Muscle layer of colon (tissue), 2 donors: Measurements from ENCODE around the gene TBXAS1.

Experiments used
- H3K27ac ChIP-seq: one replicate; pipeline ENCODE4 v1.7.0; 2013; ENCODE audit warnings: low read depth, mild to moderate bottlenecking, low read length, moderate library complexity
- H3K27me3 ChIP-seq, 2 donors: one replicate each; pipeline ENCODE4 v1.7.0; 2013; ENCODE audit warnings: low read length in 2 of 2, mild to moderate bottlenecking in 2 of 2; ENCODE audit not compliant: insufficient read depth in 2 of 2, control insufficient read depth in 1 of 2
- H3K36me3 ChIP-seq: one replicate; pipeline ENCODE4 v1.7.0; 2013; ENCODE audit warnings: mild to moderate bottlenecking, low read length; ENCODE audit not compliant: insufficient read depth
- H3K4me1 ChIP-seq: one replicate; pipeline ENCODE4 v1.7.0; 2013; ENCODE audit warnings: mild to moderate bottlenecking, low read length; ENCODE audit not compliant: insufficient read depth
- H3K4me3 ChIP-seq, 2 donors: one replicate each; pipeline ENCODE4 v1.7.0; 2013; ENCODE audit warnings: low read length in 2 of 2, low read depth in 1 of 2, mild to moderate bottlenecking in 1 of 2, moderate library complexity in 1 of 2
- H3K9ac ChIP-seq: one replicate; pipeline ENCODE4 v1.7.0; 2013; ENCODE audit warnings: low read length
- H3K9me3 ChIP-seq: one replicate; pipeline ENCODE4 v1.7.0; 2013; ENCODE audit warnings: mild to moderate bottlenecking, low read length
- donor health status: abdominal sarcoma.
- donor health status: Adenocarcinoma of cecum.

TBXAS1 gene

DNA sequence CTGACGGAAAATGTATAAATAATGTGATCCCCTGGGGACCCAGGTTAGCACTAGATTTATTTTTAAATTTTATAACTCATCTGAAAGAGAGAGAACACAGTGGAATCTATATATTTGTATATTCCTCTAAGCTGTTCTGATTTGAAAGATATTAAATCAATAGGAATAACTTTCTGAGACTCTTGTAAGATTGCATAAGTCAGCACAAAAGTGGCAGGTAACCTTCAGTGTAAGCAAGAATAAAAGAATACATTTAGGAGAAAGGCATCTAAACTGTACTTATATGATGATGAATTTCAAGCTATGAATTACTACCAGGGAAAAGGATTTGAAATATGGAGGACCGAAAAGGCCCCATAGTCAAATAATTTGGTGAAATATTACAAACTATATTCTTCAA is 112.8 kb downstream of the TBXAS1 start:
- H3K27me3 ChIP-seq, result no peaks in the 10 kb centered on the region
- no peaks in the 10 kb centered on the region for H3K36me3 ChIP-seq
- no peak overlapping the region for H3K27ac ChIP-seq
- H3K4me3 ChIP-seq, result no peak overlapping the region
- no peak overlapping the region for H3K9ac ChIP-seq
- H3K4me1 ChIP-seq, result no peaks in the 10 kb centered on the region
- H3K9me3 ChIP-seq, result no peaks in the 10 kb centered on the region

DNA sequence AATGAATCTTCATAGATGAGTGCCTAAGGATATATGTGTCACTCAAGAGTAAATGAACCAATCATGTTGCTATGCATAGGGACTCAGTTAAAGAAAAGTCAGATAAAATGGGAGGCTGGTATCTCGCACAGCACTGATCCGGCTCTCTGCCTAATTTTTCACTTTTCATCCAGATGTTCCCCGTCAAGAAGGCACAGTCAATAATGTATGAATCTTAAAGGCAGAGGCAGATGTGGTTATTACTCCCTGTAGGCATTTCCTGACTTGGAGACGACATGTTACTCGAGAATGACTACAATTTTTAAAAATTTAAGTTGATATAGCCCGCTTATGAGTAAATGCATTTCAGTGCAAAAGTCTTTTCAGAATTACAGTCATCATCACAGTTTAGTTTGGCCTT is 113.6 kb downstream of the TBXAS1 start:
- Histone ChIP-seq H3K4me3 (no peak overlapping the region), H3K4me1 (no peaks in the 10 kb centered on the region), H3K27ac (no peak overlapping the region), H3K9me3 (no peaks in the 10 kb centered on the region), H3K36me3 (no peaks in the 10 kb centered on the region), H3K27me3 (no peaks in the 10 kb centered on the region), H3K9ac (no peak overlapping the region)

DNA sequence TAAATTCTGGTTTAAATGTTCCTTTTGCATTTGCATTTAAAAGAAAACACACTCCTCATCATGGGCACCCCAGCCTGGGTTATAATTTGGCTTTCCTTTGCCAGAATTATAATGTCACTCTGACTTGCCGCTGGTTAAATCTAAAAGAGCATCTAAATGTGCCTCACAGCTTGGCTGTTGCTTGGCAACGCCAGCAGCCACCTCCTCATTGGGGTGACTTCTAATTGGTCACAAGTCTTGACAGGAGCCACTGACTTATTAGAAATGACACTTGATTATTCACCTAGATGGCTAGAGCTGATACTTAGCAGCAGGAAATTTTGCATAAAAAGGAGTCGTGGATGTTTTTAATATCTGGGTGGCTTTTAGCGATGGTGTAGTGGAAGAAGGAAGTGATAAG is 114.3 kb downstream of the TBXAS1 start:
- H3K9me3 ChIP-seq, result no peaks in the 10 kb centered on the region
- no peaks in the 10 kb centered on the region for H3K4me1 ChIP-seq
- no peaks in the 10 kb centered on the region for H3K27me3 ChIP-seq
- H3K4me3 ChIP-seq, result no peak overlapping the region
- H3K27ac ChIP-seq, result no peak overlapping the region
- H3K9ac ChIP-seq, result no peak overlapping the region
- H3K36me3 ChIP-seq, result no peaks in the 10 kb centered on the region

DNA sequence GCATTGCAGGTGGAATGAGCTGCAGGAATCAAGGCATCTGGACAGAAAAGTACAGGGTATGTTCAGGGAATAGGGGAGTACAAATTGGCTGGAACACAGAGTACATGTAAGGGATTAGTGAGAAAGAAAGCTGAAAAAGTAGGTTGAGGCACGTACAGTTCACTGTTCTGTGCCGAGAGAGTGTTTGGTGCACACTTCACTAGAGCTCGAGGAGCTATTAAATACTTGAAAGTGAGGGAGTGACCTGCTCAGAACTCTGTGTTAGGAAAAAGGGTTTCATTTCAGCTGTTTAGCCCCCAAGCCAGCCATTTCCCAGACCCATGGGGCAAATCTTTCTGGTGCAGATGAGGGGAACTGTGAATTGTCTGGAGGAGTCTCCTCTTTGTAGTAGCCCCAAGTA is 115.2 kb downstream of the TBXAS1 start:
- Histone ChIP-seq H3K9ac (no peak overlapping the region), H3K4me3 (no peak overlapping the region), H3K9me3 (no peaks in the 10 kb centered on the region), H3K27me3 (no peaks in the 10 kb centered on the region), H3K27ac (no peak overlapping the region), H3K36me3 (no peaks in the 10 kb centered on the region), H3K4me1 (no peaks in the 10 kb centered on the region)

DNA sequence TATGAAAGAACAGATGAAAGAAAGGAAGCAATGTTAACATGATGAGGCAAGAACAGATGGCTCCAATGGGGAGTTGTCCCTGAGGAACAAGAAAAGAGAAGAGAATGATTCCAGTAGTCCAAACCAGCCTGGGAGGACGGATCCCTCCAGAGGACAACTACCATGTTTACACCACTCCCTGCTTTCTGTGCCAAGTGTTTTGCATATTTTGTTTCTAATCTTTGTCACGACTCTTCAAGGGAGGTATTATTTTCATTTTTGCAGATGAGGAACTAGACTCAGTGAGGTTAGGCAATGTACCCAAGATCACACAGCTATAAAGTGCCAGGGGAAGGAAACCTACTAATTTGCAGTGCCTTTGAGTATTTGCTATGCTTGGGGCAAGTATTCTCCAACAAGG is 117.5 kb downstream of the TBXAS1 start:
- Histone ChIP-seq H3K9me3 (no peaks in the 10 kb centered on the region), H3K36me3 (no peaks in the 10 kb centered on the region), H3K4me1 (no peaks in the 10 kb centered on the region), H3K9ac (no peak overlapping the region), H3K27ac (no peak overlapping the region), H3K4me3 (no peak overlapping the region), H3K27me3 (no peaks in the 10 kb centered on the region)

DNA sequence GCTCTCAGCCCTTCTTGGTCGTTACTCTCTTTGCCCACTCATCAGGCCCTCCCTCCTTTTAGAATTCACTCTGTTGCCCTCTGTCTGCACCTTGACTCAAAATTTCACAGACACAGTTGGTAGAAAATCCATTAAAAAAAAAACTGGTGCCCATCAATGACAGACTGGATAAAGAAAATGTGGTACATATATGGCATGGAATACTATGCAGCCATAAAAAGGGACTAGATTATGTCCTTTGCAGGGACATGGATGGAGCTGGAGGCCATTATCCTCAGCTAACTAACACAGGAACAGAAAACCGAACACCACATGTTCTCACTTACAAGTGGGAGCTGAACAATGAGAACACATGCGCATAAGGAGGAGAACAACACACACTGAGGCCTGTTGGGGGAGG is 118.0 kb downstream of the TBXAS1 start:
- no peaks in the 10 kb centered on the region for H3K4me1 ChIP-seq
- no peaks in the 10 kb centered on the region for H3K36me3 ChIP-seq
- no peak overlapping the region for H3K4me3 ChIP-seq
- no peaks in the 10 kb centered on the region for H3K27me3 ChIP-seq
- no peak overlapping the region for H3K27ac ChIP-seq
- H3K9ac ChIP-seq, result no peak overlapping the region
- H3K9me3 ChIP-seq, result no peaks in the 10 kb centered on the region

DNA sequence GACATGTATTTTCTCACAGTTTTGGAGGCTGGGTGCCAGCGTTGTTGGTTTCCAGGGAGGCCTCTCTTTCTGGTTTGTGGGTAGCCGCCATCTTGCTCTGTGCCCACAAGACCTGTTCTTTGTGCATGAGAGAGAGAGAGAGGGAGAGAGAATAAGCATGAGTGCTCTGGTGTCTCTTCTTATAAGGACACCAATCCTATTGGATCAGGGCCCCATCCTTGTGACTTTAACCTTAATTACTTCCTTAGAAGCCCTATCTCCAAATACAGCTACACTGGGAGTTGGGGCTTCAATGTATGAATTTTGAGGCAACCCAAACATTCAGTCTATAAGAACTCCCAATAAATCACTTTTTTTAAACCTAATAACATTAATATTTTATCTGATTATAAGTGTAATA is 119.1 kb downstream of the TBXAS1 start:
- H3K9ac ChIP-seq, result no peak overlapping the region

DNA sequence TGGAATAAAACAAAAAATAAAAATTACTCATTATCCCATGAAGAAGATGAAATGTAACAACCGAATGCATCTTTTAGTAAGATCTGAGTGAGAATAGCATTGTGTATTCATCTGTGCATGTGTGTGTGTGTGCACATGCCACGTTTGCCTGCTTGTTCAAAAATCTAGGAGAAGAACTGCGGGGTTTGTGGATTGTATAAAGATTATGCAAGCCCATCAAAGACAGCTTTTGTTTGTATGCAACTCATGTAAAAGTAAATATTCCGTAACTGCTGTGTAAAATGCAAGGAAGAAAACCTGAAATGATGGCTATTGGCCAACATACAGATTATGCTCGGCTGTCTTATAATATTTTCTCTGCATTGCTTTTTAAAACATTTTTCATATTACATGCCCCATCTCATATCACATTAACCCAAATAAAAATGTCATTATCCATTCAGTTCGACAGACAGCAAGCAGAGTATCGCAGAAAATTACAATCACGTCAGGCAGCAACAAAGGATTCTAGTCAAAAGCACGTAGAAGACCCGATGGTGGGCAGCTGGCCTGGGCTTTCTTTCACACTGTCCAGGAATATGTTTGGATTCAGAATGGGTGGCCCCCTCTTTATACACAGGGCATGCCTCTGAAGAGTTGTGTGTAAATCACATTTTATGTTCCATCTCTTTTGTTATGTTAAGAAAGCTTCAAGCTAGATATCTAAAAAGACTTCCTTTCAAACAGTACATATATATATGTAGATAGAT is 119.7 kb downstream of the TBXAS1 start:
- Histone ChIP-seq H3K9ac (no peak overlapping the region), H3K4me3 (no peak overlapping the region), H3K27ac (no peak overlapping the region), H3K4me1 (no peaks in the 10 kb centered on the region), H3K36me3 (no peaks in the 10 kb centered on the region), H3K9me3 (no peaks in the 10 kb centered on the region), H3K27me3 (no peaks in the 10 kb centered on the region)

More for the DNA sequence above, 119.1 kb downstream of the TBXAS1 start:
- Histone ChIP-seq H3K4me3 (no peak overlapping the region), H3K4me1 (no peaks in the 10 kb centered on the region), H3K36me3 (no peaks in the 10 kb centered on the region), H3K9me3 (no peaks in the 10 kb centered on the region), H3K27ac (no peak overlapping the region), H3K27me3 (no peaks in the 10 kb centered on the region)

DNA sequence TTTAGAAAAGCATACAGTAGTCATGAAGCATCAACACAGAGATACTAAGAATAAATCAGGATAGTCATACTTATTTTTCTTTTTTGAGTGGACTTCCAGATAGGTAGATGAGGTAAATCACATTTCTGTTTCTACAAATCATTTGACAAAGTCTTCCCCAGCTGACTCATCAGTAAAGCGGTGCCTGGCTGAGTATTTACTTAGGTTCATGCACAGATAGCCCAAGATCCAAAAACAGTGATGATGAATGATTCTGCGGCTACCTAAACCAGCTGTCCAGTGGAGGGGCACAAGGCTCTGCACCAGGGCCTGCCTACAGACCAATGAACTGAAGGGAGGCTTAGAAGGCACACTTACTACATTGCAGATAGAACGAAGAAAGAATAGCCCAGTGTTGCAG is 120.6 kb downstream of the TBXAS1 start:
- no peak overlapping the region for H3K4me3 ChIP-seq
- H3K36me3 ChIP-seq, result no peaks in the 10 kb centered on the region
- H3K27ac ChIP-seq, result no peak overlapping the region
- no peaks in the 10 kb centered on the region for H3K27me3 ChIP-seq
- no peaks in the 10 kb centered on the region for H3K9me3 ChIP-seq
- no peak overlapping the region for H3K9ac ChIP-seq
- no peaks in the 10 kb centered on the region for H3K4me1 ChIP-seq

DNA sequence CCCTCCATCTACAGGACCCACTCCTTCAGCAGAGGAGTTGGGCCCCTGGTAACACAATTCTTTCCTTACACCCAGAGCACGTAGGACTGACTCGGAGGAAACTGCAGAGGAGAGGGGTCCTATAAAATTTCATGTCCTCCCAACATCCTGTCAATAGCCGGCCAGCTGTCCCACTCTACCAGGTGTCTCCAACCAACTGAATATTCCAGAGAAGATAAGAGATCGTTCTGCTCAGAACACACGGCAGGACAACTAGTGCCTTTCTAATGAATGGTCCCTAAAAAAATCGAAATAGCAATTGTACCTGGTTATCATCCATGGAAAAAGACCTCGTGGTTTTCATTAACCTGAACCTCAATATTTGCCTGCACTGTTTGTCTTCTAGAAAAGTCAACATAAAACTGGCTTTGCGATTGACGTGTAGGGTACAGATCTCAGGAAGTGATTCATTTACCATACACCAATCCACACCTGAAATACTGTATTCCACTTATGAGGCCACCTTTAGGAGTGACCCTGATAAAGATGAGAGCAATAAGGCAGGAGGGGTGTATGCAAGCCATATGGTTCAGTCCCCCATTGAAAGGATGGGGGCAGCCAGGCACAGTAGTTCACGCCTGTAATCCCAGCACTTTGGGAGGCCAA is 121.9 kb downstream of the TBXAS1 start:
- no peak overlapping the region for H3K4me3 ChIP-seq
- H3K27ac ChIP-seq, result no peak overlapping the region
- no peaks in the 10 kb centered on the region for H3K36me3 ChIP-seq
- H3K27me3 ChIP-seq, result no peaks in the 10 kb centered on the region
- H3K4me1 ChIP-seq, result no peaks in the 10 kb centered on the region
- no peaks in the 10 kb centered on the region for H3K9me3 ChIP-seq
- H3K9ac ChIP-seq, result no peak overlapping the region

DNA sequence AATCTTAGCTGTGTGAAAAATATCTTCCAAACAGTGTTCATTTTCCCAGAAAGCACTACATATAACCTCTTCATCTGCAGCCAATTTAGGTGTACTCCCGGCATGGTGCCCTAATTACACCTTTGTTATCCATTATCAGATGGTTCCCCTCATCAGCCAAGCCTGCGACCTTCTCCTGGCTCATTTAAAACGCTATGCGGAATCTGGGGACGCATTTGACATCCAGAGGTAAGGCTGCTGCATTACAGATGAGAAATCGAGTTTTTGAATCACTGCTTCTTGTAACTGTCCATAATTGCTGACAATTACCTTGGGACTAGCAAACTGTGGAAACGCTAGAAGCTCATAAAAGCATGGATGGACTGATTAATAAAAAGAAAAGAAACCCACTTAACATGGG is 124.2 kb downstream of the TBXAS1 start:
- Histone ChIP-seq H3K9ac (no peak overlapping the region), H3K27me3 (no peaks in the 10 kb centered on the region), H3K9me3 (no peaks in the 10 kb centered on the region), H3K27ac (no peak overlapping the region), H3K4me1 (no peaks in the 10 kb centered on the region), H3K36me3 (no peaks in the 10 kb centered on the region), H3K4me3 (no peak overlapping the region)
